Neural crest cell (in vitro differentiated cells): ENCODE data around the gene PALB2. TPM values are rescaled to one million over a fixed set of nuclear protein-coding genes. Genes with fewer than 3 reads are reported as not detected.
A peak's percentile ranks its signal among the peaks of the same experiment; 100 is the strongest.
"Not testable (repeated sequence)": the region's sequence is repeated elsewhere in the genome, so short reads cannot be mapped to it uniquely, and the experiment has no call there.

ENCODE experiments used
- DNase-seq: peaks from one replicate; pipeline ENCODE4 v3.0.0; 2021; ENCODE audit warnings: low read depth, mixed read lengths, low spot score
- H3K27ac Mint-ChIP-seq: one replicate; pipeline ENCODE4 v1.8.0; 2021; ENCODE audit warnings: mild to moderate bottlenecking, mixed read lengths; ENCODE audit not compliant: unreplicated experiment
- H3K27me3 Mint-ChIP-seq: 2 replicates; pipeline ENCODE4 v1.8.0; 2021; ENCODE audit warnings: low read depth, mild to moderate bottlenecking, mixed read lengths
- H3K36me3 Mint-ChIP-seq: 2 replicates; pipeline ENCODE4 v1.8.0; 2021; ENCODE audit warnings: low read depth, mild to moderate bottlenecking, mixed read lengths
- H3K4me1 Mint-ChIP-seq: 2 replicates; pipeline ENCODE4 v1.8.0; 2021; ENCODE audit warnings: mixed read lengths
- H3K4me3 Mint-ChIP-seq: one replicate; pipeline ENCODE4 v1.8.0; 2021; ENCODE audit warnings: mild to moderate bottlenecking, mixed read lengths
- H3K9me3 Mint-ChIP-seq: 2 replicates; pipeline ENCODE4 v1.8.0; 2021; ENCODE audit warnings: mixed read lengths
- total RNA-seq: library from RNA; stranded (reverse); gene quantifications from 2 replicates; pipeline ENCODE4 v1.2.1, GENCODE V29; 2021
- TF ChIP-seq, protein P1 (sequence below): fragments of 200-600 bp; sonication (generic); conservative IDR thresholded peaks from 2 replicates; pipeline ENCODE4 v1.5.0; 2021; ENCODE audit warnings: antibody characterized with exemption, mild to moderate bottlenecking

Gene PALB2
- total RNA-seq, 1 donor from 2014 or later: 25.6 TPM

DNA sequence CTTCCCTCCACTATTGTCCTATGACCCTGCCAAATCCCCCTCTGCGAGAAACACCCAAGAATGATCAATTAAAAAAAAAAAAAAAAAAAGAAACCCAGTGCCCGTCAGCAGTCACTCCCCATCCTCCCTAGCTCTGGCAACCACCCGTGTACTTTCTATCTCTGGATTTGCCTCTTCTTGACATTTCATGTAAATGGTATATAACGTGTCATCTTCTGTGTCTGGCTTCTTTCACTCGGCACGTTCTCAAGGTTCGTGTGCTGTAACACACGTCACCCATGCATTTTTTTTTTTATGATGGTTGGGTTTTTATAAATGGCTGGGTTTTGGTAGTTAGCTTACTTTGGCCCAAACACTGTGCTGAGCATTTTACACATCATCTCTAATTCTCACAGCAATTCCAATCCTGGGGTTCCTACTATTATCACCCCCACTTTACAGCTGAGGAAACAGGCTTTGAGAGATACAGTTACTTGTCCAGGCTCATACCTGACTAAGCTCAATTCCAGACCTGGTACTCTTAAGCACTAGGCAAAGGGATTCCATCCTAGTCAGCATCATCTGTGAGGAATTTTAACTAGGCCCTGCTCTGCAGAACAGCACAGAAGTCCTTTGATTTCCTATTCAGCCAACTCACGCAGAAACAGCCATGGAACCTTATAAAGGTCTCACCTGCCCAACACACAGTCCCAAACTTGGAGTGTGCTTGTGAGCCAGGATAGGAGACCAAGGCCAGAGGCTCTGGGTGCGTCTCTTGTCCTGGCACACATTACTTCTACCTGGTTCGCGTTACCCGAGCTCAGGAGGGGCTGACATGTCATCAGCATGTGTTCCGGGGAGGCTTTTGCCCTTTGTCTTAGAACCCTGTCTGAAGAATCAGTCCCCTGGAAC, 56.7 kb downstream of the PALB2 start:
- H3K4me1 Mint-ChIP-seq: no peaks in the 10 kb centered on the region
- peaks cover 11% of the 10 kb centered on the region for H3K36me3 Mint-ChIP-seq

DNA sequence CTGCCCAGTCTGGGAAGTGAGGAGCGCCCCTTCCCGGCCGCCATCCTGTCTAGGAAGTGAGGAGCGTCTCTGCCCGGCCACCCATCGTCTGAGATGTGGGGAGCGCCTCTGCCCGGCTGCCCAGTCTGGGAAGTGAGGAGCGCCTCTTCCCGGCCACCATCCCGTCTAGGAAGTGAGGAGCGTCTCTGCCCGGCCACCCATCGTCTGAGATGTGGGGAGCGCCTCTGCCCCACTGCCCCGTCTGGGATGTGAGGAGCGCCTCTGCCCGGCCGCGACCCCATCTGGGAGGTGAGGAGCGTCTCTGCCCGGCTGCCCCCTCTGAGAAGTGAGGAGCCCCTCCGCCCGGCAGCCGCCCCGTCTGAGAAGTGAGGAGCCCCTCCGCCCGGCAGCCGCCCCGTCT, 57.8 kb downstream of the PALB2 start:
- not testable (repeated sequence) for H3K27me3 Mint-ChIP-seq, H3K36me3 Mint-ChIP-seq, H3K4me1 Mint-ChIP-seq, H3K4me3 Mint-ChIP-seq, H3K9me3 Mint-ChIP-seq, H3K27ac Mint-ChIP-seq, DNase-seq

More for the DNA sequence above, 56.7 kb downstream of the PALB2 start:
- Mint-ChIP-seq H3K27me3 (no peaks in the 10 kb centered on the region), H3K9me3 (no peaks in the 10 kb centered on the region), H3K4me3 (no peak overlapping the region), H3K27ac (peak overlapping the region; percentile 25)
- TF ChIP-seq, protein P1, sequence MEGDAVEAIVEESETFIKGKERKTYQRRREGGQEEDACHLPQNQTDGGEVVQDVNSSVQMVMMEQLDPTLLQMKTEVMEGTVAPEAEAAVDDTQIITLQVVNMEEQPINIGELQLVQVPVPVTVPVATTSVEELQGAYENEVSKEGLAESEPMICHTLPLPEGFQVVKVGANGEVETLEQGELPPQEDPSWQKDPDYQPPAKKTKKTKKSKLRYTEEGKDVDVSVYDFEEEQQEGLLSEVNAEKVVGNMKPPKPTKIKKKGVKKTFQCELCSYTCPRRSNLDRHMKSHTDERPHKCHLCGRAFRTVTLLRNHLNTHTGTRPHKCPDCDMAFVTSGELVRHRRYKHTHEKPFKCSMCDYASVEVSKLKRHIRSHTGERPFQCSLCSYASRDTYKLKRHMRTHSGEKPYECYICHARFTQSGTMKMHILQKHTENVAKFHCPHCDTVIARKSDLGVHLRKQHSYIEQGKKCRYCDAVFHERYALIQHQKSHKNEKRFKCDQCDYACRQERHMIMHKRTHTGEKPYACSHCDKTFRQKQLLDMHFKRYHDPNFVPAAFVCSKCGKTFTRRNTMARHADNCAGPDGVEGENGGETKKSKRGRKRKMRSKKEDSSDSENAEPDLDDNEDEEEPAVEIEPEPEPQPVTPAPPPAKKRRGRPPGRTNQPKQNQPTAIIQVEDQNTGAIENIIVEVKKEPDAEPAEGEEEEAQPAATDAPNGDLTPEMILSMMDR: no peak
- DNase-seq: no peak

GRCh38 chr16:23581764-23582163, 59.3 kb downstream of the PALB2 start:
- Mint-ChIP-seq H3K36me3 (peaks cover 10% of the 10 kb centered on the region), H3K27me3 (no peaks in the 10 kb centered on the region), H3K4me1 (no peaks in the 10 kb centered on the region), H3K9me3 (no peaks in the 10 kb centered on the region), H3K4me3 (no peak overlapping the region), H3K27ac (no peak overlapping the region)
- DNase-seq: no peak
- TF ChIP-seq, protein P1: no peak

GRCh38 chr16:23580391-23580790, 60.7 kb downstream of the PALB2 start:
- Mint-ChIP-seq H3K9me3 (no peaks in the 10 kb centered on the region), H3K27me3 (no peaks in the 10 kb centered on the region), H3K27ac (no peak overlapping the region), H3K36me3 (peaks cover 10% of the 10 kb centered on the region), H3K4me1 (no peaks in the 10 kb centered on the region), H3K4me3 (no peak overlapping the region)
- DNase-seq: no peak
- TF ChIP-seq, protein P1: no peak

GRCh38 chr16:23579371-23579770, 61.7 kb downstream of the PALB2 start:
- Mint-ChIP-seq H3K27me3 (no peaks in the 10 kb centered on the region), H3K4me1 (no peaks in the 10 kb centered on the region), H3K4me3 (no peak overlapping the region), H3K9me3 (no peaks in the 10 kb centered on the region), H3K36me3 (peaks cover 9% of the 10 kb centered on the region), H3K27ac (no peak overlapping the region)
- no peak for DNase-seq
- TF ChIP-seq, protein P1: no peak

- H3K4me1 Mint-ChIP-seq: no peaks in the 10 kb centered on the region
- H3K27ac Mint-ChIP-seq: no peak overlapping the region
- H3K27me3 Mint-ChIP-seq: no peaks in the 10 kb centered on the region
- no peaks in the 10 kb centered on the region for H3K9me3 Mint-ChIP-seq
- H3K36me3 Mint-ChIP-seq: peaks cover 6% of the 10 kb centered on the region
- TF ChIP-seq, protein P1: no peak
- no peak overlapping the region for H3K4me3 Mint-ChIP-seq
- no peak for DNase-seq
Observed at GRCh38 chr16:23578101-23578830, 62.8 kb downstream of the PALB2 start.
